Measurements from ENCODE around the gene RIPOR3. TPM values are rescaled to one million over a fixed set of nuclear protein-coding genes. Genes with fewer than 3 reads are reported as not detected.
"Not testable (repeated sequence)": the region's sequence is repeated elsewhere in the genome, so short reads cannot be mapped to it uniquely, and the experiment has no call there.

Gene RIPOR3
- total and polyA plus RNA-seq, 4 donors, result 5.6 to 90.3 (median 16.3) TPM

DNA sequence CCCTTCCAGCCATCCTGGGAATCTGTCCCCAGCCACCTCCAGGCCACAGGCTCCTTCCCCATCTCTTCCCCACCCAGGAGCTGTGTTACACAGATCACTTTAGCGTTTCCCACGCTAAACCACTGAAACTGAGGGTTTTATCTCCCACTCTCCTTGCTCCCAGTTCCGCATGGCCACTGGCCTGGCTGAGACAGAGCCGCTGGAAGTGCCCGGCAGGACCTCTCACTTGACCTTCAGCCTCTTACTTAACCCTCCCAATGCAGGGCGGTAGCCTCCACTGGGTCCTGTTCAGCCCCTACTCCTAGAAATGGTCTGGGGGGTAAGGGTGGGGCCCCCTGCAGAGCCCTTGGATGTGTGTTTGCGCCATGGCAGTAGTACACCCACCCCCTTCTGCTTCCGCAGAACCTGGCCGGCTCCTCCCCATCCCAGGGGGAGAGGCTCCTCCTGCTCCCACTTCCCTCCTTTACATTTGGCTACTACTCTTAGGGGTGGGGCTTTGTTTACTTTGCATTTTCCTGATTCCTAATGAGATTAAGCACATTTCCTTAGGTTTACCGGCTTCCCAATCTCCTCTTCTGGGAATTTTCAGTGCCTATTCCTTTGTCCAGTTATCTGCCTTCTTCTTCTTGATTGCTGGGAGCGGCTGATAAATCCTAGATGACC, 49.6 kb downstream of the RIPOR3 start:
- WGBS, result 62% methylated on average over 8 of the region's 11 CpGs
- not testable (repeated sequence) for H3K36me3 ChIP-seq (ENCODE audit: control insufficient read depth in 4 of 4, insufficient read depth in 3 of 4, low read depth in 1 of 4, low read length in 3 of 4); H3K27me3 ChIP-seq (ENCODE audit: control insufficient read depth in 4 of 4, insufficient read depth in 4 of 4, low read length in 3 of 4); H3K4me3 ChIP-seq (ENCODE audit: low read depth in 1 of 3, low read length in 3 of 3); H3K4me1 ChIP-seq (ENCODE audit: control insufficient read depth in 4 of 4, insufficient read depth in 4 of 4, low read length in 3 of 4); H3K9me3 ChIP-seq (ENCODE audit: control insufficient read depth in 4 of 4, low read length in 3 of 4); DNase-seq (ENCODE audit: low spot score); H3K9ac ChIP-seq (ENCODE audit: low read depth in 1 of 2, low read length in 2 of 2)
- H3K27ac ChIP-seq (ENCODE audit: low read depth in 1 of 2, low read length in 2 of 2), result peak overlapping the region in 1 of 2 donors; percentile 20
- TF ChIP-seq NR2F2 (IDR thresholded peaks at IDR 0.05), result peak; percentile 63

DNA sequence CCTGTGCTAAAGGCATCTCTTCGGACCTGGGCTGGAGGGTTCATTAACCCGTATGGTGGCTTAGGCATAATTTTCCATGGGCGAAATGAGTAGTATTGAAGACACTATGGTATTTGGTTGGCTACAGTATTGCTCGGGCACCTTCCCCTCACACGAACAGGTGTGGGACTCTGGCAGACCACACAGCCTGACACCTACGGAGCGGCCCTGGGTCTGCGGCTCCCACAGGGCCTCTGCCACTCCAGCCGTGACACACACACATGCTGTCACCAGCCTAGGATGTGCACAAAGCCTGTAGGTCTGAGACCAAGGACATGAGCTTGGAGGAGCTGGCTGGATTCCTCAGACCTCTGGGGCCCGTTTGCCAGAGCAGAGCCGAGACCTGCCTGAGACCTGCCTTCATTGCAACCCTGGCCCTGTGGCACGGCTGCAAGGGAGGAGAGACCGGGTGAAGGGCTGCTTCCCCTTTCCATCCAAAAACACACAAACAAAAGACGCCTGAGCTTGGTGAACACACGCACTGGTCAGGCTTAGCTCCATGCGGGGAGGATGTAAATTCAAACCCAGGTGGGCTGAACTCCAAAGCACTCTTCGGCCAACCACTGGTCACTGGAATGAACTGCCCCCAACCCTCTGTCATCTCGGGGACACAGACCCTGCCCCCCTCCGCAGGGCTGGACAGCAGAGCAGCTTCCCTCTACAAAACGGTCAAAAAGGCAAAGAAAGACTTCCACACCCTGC, 51.2 kb downstream of the RIPOR3 start:
- H3K4me3 ChIP-seq (ENCODE audit: low read depth in 1 of 3, low read length in 3 of 3); H3K27ac ChIP-seq (ENCODE audit: low read depth in 1 of 2, low read length in 2 of 2); H3K9ac ChIP-seq (ENCODE audit: low read depth in 1 of 2, low read length in 2 of 2); H3K27me3 ChIP-seq (ENCODE audit: control insufficient read depth in 4 of 4, insufficient read depth in 4 of 4, low read length in 3 of 4); DNase-seq (ENCODE audit: low spot score); H3K9me3 ChIP-seq (ENCODE audit: control insufficient read depth in 4 of 4, low read length in 3 of 4); H3K36me3 ChIP-seq (ENCODE audit: control insufficient read depth in 4 of 4, insufficient read depth in 3 of 4, low read depth in 1 of 4, low read length in 3 of 4): not testable (repeated sequence)
- H3K4me1 ChIP-seq (ENCODE audit: control insufficient read depth in 4 of 4, insufficient read depth in 4 of 4, low read length in 3 of 4), result peaks cover 0 to 14% (median 7%) of the 10 kb centered on the region in 4 donors
- 86% methylated on average over 13 of the region's 20 CpGs for WGBS

DNA sequence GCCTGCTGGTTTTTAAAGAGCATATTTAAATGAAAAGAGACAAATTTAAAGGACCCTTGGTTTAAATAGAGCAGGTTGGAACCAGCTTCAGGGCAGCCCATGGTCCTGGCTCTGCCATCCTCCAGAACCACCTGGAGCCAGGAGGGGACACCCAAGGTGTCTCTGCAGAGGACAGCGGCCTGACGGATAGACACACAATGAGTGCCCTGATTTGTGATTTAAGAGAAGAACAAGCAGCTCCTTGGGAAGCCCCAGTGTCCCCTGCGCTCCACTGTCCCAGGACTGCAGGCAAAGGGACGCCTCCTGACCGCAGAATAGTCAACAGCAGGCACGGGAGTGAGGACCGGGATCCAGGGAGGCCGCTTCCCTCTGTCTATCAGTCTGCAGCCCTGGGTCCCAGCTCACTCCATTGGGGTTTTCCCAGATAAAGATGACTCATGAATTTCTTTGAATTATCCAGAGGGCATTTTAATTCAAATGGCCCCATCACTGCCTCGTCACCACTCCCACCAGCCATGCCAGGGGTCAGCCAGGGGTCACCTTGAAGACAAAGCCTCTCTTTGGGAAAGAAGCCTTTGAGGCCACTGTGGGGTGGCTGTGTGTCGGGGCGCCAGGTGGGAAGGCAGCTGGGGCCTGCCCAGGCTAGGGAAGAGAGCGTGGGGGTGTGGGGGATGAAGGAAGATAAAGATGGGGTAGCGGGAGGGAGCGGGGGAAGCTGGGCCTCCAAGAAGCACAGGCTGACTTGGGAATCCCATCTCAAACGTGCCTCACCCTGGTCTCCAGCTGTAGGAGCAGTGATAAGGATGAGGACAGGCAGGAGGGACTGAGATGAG, 53.1 kb downstream of the RIPOR3 start:
- not testable (repeated sequence) for H3K36me3 ChIP-seq (ENCODE audit: control insufficient read depth in 4 of 4, insufficient read depth in 3 of 4, low read depth in 1 of 4, low read length in 3 of 4); H3K27me3 ChIP-seq (ENCODE audit: control insufficient read depth in 4 of 4, insufficient read depth in 4 of 4, low read length in 3 of 4); H3K27ac ChIP-seq (ENCODE audit: low read depth in 1 of 2, low read length in 2 of 2); H3K9me3 ChIP-seq (ENCODE audit: control insufficient read depth in 4 of 4, low read length in 3 of 4); H3K9ac ChIP-seq (ENCODE audit: low read depth in 1 of 2, low read length in 2 of 2); DNase-seq (ENCODE audit: low spot score); H3K4me3 ChIP-seq (ENCODE audit: low read depth in 1 of 3, low read length in 3 of 3)
- peaks cover 0 to 14% (median 7%) of the 10 kb centered on the region in 4 donors for H3K4me1 ChIP-seq (ENCODE audit: control insufficient read depth in 4 of 4, insufficient read depth in 4 of 4, low read length in 3 of 4)
- WGBS, result 86% methylated on average over 12 of the region's 15 CpGs

DNA sequence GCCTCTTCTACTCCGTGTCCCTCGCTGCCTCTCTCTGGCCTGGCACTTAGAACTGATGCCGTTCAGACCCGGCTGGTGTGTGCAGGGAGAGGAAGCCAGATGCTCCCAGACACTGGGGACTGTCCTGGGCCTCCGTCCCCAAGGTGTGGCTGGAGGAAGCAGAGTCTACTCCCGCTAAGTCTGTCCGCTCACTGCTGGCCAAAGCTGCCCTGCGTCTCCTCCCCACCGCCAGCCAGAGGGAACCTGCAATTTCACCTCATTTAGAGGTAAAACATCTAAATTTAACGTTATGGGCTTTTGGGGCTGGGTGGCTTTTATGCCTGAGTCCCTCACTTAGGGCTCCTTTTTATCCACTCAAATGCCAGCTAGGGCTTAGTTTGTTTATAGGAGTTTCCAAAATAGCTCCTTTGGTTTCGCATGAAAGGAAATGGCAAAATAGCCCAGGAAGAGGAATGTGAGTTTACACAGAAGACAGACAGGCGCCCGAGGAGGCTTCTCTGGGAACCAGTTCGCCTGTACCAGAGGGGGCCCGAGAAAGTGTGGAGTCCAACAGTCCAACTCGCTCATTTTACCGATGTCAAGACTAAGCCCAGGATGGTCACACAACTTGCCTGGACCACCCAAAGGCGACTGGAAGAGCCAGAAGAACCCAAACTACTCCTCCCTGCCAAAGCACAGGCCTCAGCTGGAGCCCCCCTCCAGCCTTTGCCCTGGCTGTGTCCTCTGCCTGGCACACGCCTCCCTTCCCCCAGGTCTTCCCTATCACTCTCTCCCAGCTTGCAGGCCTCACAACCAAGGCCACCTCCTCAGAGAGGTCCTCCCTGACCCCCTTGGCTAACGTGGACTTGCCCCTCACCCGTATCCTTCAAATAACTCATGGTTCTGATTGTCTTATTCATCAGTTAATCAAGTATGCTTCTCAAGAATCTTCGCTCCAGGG, 54.5 kb downstream of the RIPOR3 start:
- no peak overlapping the region for H3K4me3 ChIP-seq (ENCODE audit: low read depth in 1 of 3, low read length in 3 of 3)
- H3K36me3 ChIP-seq (ENCODE audit: control insufficient read depth in 4 of 4, insufficient read depth in 3 of 4, low read depth in 1 of 4, low read length in 3 of 4), result no peaks in the 10 kb centered on the region
- 72% methylated on average over 22 of the region's 22 CpGs for WGBS
- H3K9ac ChIP-seq (ENCODE audit: low read depth in 1 of 2, low read length in 2 of 2), result no peak overlapping the region
- peaks cover 0 to 14% (median 6%) of the 10 kb centered on the region in 4 donors for H3K4me1 ChIP-seq (ENCODE audit: control insufficient read depth in 4 of 4, insufficient read depth in 4 of 4, low read length in 3 of 4)
- no peak for DNase-seq (ENCODE audit: low spot score)
- H3K27me3 ChIP-seq (ENCODE audit: control insufficient read depth in 4 of 4, insufficient read depth in 4 of 4, low read length in 3 of 4), result no peaks in the 10 kb centered on the region
- H3K9me3 ChIP-seq (ENCODE audit: control insufficient read depth in 4 of 4, low read length in 3 of 4), result no peaks in the 10 kb centered on the region
- peak overlapping the region in 1 of 2 donors; percentile 7 for H3K27ac ChIP-seq (ENCODE audit: low read depth in 1 of 2, low read length in 2 of 2)
- TF ChIP-seq, protein P1, sequence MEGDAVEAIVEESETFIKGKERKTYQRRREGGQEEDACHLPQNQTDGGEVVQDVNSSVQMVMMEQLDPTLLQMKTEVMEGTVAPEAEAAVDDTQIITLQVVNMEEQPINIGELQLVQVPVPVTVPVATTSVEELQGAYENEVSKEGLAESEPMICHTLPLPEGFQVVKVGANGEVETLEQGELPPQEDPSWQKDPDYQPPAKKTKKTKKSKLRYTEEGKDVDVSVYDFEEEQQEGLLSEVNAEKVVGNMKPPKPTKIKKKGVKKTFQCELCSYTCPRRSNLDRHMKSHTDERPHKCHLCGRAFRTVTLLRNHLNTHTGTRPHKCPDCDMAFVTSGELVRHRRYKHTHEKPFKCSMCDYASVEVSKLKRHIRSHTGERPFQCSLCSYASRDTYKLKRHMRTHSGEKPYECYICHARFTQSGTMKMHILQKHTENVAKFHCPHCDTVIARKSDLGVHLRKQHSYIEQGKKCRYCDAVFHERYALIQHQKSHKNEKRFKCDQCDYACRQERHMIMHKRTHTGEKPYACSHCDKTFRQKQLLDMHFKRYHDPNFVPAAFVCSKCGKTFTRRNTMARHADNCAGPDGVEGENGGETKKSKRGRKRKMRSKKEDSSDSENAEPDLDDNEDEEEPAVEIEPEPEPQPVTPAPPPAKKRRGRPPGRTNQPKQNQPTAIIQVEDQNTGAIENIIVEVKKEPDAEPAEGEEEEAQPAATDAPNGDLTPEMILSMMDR (IDR thresholded peaks at IDR 0.05; ENCODE audit: low read depth, low read length, missing input control), result no peak
- no peak for TF ChIP-seq SP1 (IDR thresholded peaks at IDR 0.05)
- no peak for TF ChIP-seq FOXA1 (IDR thresholded peaks at IDR 0.05)
- TF ChIP-seq NR2F2 (IDR thresholded peaks at IDR 0.05), result no peak
- TF ChIP-seq EGR1 (IDR thresholded peaks at IDR 0.05; ENCODE audit: low read depth in 2 of 2), result no peak
- no peak for TF ChIP-seq GABPA (IDR thresholded peaks at IDR 0.05 in 1 of 2, conservative IDR thresholded peaks at IDR 0.05 in 1 of 2)
- TF ChIP-seq, protein P2, sequence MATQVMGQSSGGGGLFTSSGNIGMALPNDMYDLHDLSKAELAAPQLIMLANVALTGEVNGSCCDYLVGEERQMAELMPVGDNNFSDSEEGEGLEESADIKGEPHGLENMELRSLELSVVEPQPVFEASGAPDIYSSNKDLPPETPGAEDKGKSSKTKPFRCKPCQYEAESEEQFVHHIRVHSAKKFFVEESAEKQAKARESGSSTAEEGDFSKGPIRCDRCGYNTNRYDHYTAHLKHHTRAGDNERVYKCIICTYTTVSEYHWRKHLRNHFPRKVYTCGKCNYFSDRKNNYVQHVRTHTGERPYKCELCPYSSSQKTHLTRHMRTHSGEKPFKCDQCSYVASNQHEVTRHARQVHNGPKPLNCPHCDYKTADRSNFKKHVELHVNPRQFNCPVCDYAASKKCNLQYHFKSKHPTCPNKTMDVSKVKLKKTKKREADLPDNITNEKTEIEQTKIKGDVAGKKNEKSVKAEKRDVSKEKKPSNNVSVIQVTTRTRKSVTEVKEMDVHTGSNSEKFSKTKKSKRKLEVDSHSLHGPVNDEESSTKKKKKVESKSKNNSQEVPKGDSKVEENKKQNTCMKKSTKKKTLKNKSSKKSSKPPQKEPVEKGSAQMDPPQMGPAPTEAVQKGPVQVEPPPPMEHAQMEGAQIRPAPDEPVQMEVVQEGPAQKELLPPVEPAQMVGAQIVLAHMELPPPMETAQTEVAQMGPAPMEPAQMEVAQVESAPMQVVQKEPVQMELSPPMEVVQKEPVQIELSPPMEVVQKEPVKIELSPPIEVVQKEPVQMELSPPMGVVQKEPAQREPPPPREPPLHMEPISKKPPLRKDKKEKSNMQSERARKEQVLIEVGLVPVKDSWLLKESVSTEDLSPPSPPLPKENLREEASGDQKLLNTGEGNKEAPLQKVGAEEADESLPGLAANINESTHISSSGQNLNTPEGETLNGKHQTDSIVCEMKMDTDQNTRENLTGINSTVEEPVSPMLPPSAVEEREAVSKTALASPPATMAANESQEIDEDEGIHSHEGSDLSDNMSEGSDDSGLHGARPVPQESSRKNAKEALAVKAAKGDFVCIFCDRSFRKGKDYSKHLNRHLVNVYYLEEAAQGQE (IDR thresholded peaks at IDR 0.05), result no peak
- TF ChIP-seq, protein P3, sequence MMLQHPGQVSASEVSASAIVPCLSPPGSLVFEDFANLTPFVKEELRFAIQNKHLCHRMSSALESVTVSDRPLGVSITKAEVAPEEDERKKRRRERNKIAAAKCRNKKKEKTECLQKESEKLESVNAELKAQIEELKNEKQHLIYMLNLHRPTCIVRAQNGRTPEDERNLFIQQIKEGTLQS (IDR thresholded peaks at IDR 0.05), result no peak
- no peak for TF ChIP-seq YY1 (IDR thresholded peaks at IDR 0.05)
- TF ChIP-seq HNF4A (conservative IDR thresholded peaks at IDR 0.05), result no peak

All from liver (tissue), 9 donors.